ENCODE results near the gene UQCC5.

DNA sequence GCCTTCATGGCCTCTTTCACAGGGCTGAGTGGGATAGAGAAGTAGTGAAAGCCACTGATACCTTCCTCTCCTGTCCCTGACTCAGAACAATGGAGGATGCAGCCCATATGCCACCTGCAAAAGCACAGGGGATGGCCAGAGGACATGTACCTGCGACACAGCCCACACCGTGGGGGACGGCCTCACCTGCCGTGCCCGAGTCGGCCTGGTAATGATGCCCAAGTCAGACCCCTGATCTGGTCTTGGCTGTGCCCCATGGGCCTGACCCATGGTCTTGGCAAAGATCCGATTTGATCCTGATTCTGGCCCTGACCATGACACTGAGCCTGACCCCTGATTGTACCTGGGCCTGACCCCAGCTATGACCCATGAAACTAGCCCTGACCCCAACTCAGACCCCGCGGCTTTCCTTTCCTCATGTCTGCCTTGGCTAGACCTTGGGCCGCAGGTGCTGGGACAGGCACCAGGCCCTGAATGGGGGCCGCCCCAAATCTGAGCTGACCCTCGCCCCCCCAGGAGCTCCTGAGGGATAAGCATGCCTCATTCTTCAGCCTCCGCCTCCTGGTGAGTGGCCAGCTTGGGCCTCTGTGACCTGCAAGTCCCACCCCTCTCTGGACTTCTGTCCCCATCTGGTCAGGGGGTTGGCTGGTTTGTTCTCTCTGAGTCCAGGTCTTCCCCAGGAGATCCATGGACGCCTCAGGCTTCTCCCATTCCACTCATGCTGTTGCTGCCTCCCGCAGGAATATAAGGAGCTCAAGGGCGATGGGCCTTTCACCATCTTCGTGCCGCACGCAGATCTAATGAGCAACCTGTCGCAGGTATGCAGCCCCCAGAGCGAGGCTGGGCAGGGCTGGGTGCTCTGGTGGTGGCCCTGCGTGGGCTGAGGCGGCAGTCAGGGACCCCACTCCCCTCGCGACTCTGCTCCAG is 18.3 kb upstream of the UQCC5 start:
- TF ChIP-seq, protein P1, sequence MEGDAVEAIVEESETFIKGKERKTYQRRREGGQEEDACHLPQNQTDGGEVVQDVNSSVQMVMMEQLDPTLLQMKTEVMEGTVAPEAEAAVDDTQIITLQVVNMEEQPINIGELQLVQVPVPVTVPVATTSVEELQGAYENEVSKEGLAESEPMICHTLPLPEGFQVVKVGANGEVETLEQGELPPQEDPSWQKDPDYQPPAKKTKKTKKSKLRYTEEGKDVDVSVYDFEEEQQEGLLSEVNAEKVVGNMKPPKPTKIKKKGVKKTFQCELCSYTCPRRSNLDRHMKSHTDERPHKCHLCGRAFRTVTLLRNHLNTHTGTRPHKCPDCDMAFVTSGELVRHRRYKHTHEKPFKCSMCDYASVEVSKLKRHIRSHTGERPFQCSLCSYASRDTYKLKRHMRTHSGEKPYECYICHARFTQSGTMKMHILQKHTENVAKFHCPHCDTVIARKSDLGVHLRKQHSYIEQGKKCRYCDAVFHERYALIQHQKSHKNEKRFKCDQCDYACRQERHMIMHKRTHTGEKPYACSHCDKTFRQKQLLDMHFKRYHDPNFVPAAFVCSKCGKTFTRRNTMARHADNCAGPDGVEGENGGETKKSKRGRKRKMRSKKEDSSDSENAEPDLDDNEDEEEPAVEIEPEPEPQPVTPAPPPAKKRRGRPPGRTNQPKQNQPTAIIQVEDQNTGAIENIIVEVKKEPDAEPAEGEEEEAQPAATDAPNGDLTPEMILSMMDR (IDR thresholded peaks at IDR 0.05) = no peak
- TF ChIP-seq POLR2A (IDR thresholded peaks at IDR 0.05) = no peak

Data from uterus (tissue), 2 donors.